ENCODE data around the gene STMN1.
"Not testable (repeated sequence)": the region's sequence is repeated elsewhere in the genome, so short reads cannot be mapped to it uniquely, and the experiment has no call there.

Gene STMN1

DNA sequence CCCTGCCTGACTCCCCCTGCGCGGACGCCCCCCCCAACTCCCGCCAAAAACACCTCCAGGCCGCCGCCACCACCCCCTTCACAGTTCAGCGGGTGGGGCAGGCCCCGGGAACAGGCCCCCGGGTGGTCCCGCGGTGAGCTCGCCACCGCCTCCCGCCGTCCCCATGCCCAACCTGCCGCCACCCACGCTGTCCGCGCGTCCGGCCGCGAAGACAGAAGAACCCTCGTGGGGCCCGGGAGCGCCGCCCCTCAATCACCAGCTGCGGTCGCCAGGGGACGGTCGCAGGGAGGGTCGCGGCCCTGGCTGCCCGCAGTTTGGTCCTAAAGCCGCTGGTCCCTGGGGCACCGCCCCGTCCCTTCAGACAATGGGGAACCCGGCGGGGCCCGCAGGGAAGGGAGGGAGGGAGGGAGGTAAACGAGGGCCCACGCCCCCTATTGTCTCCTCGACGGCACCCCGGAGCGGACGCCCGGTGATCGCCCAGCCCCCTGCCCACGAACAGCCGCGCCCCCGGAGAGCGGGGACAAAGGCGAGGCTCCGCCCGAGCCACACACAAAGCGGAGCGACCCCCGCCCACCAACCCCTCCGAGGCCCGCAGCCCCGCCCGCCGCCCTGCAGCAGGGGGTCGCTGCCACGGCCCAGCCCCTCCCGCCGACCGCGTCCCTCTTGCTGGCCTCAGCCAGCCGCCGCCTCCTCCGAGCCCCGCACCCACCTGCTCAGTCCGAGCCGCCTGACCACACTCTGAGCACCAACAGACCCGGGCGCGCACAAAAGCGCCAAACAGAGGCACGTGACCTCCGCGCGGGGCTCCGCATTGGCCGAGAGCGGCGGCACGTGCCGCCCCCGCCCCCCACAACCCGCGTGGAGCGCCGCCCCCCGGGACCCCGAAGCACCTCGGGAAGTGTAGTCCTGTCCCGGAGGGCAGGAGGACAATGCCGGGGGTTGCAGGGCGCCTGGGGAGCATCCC is at the start of gene STMN1:
STMN1 (minus strand) TSS at position 740 of the 964 bp plus-strand sequence. CDS start 1,743 bp downstream, outside the sequence.
- DNase-seq (ENCODE audit: low spot score), result peak; percentile 89

- DNase-seq (ENCODE audit: low spot score), result no peak
Measured at GRCh38 chr1:25955553-25955952, 49.3 kb upstream of the STMN1 start.

GRCh38 chr1:25954282-25954938 is 48.2 kb upstream of the STMN1 start:
- DNase-seq (ENCODE audit: low spot score), result no peak

- no peak for DNase-seq (ENCODE audit: low spot score)
Measured at GRCh38 chr1:25952841-25953401, 46.7 kb upstream of the STMN1 start.

GRCh38 chr1:25948641-25949040 is 42.4 kb upstream of the STMN1 start:
- DNase-seq (ENCODE audit: low spot score), result no peak

GRCh38 chr1:25947027-25947426 is 40.8 kb upstream of the STMN1 start:
- DNase-seq (ENCODE audit: low spot score), result no peak

DNA sequence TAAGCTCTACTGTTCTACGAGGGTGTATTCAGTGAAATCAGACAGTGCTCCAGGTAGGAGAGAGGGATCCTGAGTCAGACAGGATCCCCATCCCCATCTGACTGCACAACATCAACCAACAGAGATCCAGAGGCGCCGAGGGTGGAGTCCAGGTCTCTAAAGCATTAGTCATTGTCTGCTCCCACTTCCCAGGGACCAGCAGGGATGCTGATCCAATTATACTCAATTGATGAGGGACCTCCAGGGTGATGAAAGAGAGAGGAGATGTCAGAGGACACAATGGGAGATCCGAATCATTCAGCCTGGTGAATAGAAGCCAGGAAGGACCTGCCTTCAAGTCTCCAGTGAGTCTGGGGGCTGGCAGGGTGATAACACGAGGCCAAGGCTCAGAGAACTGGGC is 39.5 kb upstream of the STMN1 start:
- DNase-seq (ENCODE audit: low spot score), result no peak

GRCh38 chr1:25944986-25945385 is 38.8 kb upstream of the STMN1 start:
- no peak for DNase-seq (ENCODE audit: low spot score)

GRCh38 chr1:25943511-25943910 is 37.3 kb upstream of the STMN1 start:
- DNase-seq (ENCODE audit: low spot score), result not testable (repeated sequence)

DNA sequence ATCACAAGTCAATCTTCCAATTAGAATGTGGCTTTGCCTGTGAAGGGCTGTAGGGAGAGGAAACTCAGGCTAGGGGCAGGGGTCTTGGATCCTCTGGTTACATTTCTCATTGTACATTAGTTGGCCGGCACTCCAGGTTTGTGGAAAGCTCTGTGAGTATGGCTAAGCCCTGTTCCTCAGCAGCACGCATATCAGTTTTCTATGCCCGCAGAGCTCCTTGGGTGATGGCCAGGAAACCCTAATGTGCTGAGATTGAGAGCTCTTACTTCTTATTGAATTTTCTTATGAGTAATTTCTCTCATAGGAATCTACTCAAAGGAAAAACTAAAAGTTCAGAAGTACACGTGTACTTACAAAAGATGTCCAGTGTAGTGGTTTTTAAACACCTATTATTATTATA is 30.7 kb upstream of the STMN1 start:
- no peak for DNase-seq (ENCODE audit: low spot score)

- no peak for DNase-seq (ENCODE audit: low spot score)
Measured at GRCh38 chr1:25933479-25934365, 27.5 kb upstream of the STMN1 start.

- DNase-seq (ENCODE audit: low spot score), result not testable (repeated sequence)
Measured at GRCh38 chr1:25932811-25933400, 26.7 kb upstream of the STMN1 start.

GRCh38 chr1:25932321-25932720 is 26.1 kb upstream of the STMN1 start:
- DNase-seq (ENCODE audit: low spot score), result no peak

GRCh38 chr1:25929016-25929415 is 22.8 kb upstream of the STMN1 start:
- no peak for DNase-seq (ENCODE audit: low spot score)

GRCh38 chr1:25927521-25928265 is 21.5 kb upstream of the STMN1 start:
- DNase-seq (ENCODE audit: low spot score), result no peak

DNA sequence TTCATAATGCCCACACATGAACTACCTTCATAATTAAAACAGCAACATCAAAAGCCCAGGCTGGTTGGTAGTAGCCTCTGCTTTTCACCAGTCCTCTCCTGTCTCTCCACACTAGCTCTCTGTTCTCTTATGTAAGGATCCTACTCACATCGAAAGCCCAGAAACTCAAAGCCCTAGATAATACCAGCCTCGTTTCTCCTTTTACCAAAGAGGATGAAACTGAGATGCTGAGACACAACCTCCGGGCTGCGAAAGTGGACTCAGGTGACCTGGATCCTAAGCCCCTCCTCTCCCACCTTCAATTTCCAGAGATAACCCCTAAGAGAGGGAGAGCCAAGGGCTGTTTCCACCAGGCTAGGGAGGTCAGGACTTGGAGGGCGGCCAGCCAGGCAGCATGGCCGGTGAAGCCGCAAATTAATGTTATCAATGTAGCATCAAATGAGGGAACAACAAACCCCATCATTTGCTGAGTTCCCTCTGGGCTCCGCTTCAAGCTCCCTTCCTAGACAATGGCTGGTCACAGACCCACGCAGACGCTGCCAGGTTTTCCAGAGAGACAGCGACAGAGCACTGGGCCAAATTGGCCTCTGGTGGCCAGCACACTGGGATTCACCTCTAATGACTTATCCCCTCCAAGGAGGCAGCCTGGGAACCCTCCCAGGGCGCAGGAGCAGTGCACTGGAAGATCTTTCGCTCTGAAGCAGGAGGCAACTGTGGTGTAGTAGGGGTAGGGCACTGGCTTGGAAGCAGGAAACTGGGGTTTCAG is 20.7 kb upstream of the STMN1 start:
- no peak for DNase-seq (ENCODE audit: low spot score)

GRCh38 chr1:25924454-25924853 is 18.2 kb upstream of the STMN1 start:
- DNase-seq (ENCODE audit: low spot score), result no peak

DNA sequence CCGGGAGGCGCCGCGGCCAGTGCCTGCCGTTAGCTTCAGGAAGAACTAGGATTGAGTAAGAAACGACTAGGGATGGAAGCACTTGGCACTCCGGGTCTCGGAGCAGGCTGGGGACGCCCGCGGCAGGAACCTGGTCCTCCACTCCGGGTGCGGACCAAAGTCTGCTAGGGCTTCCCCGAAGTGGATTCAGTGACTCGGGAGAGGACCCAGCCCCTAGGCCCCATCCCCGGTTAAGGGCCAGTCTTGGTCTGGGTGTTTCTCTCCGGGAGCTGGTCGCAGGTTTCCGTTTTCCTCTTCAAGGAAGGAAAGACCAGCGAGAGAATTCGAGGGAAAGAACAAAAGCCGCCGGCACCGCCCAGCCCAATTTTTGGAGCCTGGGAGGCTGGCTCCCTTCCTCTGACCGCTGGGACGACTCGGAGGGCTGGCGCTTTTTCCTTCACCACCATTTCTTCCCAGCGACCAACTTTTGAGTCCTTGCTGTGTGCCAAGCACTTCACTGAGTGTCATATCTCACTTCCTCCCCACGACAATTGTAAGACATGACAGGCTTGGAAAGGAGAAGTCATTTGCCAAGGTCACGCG is 16.8 kb upstream of the STMN1 start:
- DNase-seq (ENCODE audit: low spot score), result peak; percentile 29

Data from SW480 (cell line).